Measurements from ENCODE around the gene OR5H6. TPM values are rescaled to one million over a fixed set of nuclear protein-coding genes. Genes with fewer than 3 reads are reported as not detected.

Gene OR5H6
- total and polyA plus RNA-seq, 2 of the 13 experiments (the other 11 are each of a cell fraction or from before 2014, with no cell fraction given), result not detected

DNA sequence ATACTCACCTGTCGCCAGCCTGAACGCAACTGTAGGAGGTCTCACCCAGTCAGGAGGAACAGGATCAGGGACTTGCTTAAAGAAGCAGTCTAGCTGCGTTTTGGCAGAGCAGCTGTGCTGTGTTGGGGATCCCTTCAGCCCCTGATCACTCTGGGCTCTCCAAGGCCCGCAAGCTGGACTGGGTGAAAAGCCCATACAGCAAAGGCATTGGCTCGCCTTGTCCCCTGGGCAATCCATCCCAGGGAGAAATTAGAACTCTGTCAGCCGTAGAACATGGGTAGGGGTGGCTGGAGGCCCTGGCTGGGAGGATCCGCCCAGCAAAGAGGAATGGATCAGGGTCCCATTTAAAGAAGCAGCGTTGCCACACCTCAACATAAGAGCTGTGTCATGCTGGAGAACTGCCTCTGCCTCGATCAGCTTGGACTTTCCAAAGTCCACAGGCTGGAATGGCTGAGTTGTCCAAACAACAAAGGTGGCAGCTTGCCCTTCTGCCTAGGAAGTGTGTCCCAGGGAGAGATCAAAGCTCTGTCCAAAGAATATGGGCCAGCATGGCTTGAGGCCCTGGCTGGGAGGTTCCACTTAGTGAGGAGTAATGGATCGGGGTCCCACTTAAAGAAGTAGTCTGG is 27.4 kb downstream of the OR5H6 start (continued):
- TF ChIP-seq ZNF225 (CRISPR knock-in tag; IDR thresholded peaks at IDR 0.05), result no peak
- TF ChIP-seq ZNF660 (CRISPR knock-in tag; IDR thresholded peaks at IDR 0.05; ENCODE audit: borderline replicate concordance, low read depth), result no peak
- TF ChIP-seq, protein P1, sequence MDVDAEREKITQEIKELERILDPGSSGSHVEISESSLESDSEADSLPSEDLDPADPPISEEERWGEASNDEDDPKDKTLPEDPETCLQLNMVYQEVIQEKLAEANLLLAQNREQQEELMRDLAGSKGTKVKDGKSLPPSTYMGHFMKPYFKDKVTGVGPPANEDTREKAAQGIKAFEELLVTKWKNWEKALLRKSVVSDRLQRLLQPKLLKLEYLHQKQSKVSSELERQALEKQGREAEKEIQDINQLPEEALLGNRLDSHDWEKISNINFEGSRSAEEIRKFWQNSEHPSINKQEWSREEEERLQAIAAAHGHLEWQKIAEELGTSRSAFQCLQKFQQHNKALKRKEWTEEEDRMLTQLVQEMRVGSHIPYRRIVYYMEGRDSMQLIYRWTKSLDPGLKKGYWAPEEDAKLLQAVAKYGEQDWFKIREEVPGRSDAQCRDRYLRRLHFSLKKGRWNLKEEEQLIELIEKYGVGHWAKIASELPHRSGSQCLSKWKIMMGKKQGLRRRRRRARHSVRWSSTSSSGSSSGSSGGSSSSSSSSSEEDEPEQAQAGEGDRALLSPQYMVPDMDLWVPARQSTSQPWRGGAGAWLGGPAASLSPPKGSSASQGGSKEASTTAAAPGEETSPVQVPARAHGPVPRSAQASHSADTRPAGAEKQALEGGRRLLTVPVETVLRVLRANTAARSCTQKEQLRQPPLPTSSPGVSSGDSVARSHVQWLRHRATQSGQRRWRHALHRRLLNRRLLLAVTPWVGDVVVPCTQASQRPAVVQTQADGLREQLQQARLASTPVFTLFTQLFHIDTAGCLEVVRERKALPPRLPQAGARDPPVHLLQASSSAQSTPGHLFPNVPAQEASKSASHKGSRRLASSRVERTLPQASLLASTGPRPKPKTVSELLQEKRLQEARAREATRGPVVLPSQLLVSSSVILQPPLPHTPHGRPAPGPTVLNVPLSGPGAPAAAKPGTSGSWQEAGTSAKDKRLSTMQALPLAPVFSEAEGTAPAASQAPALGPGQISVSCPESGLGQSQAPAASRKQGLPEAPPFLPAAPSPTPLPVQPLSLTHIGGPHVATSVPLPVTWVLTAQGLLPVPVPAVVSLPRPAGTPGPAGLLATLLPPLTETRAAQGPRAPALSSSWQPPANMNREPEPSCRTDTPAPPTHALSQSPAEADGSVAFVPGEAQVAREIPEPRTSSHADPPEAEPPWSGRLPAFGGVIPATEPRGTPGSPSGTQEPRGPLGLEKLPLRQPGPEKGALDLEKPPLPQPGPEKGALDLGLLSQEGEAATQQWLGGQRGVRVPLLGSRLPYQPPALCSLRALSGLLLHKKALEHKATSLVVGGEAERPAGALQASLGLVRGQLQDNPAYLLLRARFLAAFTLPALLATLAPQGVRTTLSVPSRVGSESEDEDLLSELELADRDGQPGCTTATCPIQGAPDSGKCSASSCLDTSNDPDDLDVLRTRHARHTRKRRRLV (CRISPR knock-in tag; IDR thresholded peaks at IDR 0.05), result no peak
- no peak for TF ChIP-seq ZNF572 (CRISPR knock-in tag; IDR thresholded peaks at IDR 0.05)
- no peak for TF ChIP-seq RBAK (CRISPR knock-in tag; IDR thresholded peaks at IDR 0.05)
- TF ChIP-seq ZNF331 (CRISPR knock-in tag; IDR thresholded peaks at IDR 0.05), result 0 out of 2 replicates have a peak, but pooled peaks have one; percentile 26
- no peak for TF ChIP-seq MTF2 (CRISPR knock-in tag; IDR thresholded peaks at IDR 0.05; ENCODE audit: borderline replicate concordance)
- no peak for TF ChIP-seq SP5 (CRISPR knock-in tag; IDR thresholded peaks at IDR 0.05; ENCODE audit: borderline replicate concordance, low read depth)
- TF ChIP-seq ZNF563 (CRISPR knock-in tag; IDR thresholded peaks at IDR 0.05), result no peak
- TF ChIP-seq, protein P2, sequence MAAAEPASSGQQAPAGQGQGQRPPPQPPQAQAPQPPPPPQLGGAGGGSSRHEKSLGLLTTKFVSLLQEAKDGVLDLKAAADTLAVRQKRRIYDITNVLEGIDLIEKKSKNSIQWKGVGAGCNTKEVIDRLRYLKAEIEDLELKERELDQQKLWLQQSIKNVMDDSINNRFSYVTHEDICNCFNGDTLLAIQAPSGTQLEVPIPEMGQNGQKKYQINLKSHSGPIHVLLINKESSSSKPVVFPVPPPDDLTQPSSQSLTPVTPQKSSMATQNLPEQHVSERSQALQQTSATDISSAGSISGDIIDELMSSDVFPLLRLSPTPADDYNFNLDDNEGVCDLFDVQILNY (CRISPR knock-in tag; conservative IDR thresholded peaks at IDR 0.05), result no peak
- TF ChIP-seq TP53 (CRISPR knock-in tag; conservative IDR thresholded peaks at IDR 0.05), result no peak
- TF ChIP-seq HOXA3 (CRISPR knock-in tag; IDR thresholded peaks at IDR 0.05), result peak; percentile 46; the same call in 1 of the 2 replicates
- TF ChIP-seq ZNF496 (CRISPR knock-in tag; IDR thresholded peaks at IDR 0.05; ENCODE audit: insufficient replicate concordance), result no peak
- TF ChIP-seq ZNF83 (CRISPR knock-in tag; IDR thresholded peaks at IDR 0.05; ENCODE audit: borderline replicate concordance), result no peak
- TF ChIP-seq, protein P3, sequence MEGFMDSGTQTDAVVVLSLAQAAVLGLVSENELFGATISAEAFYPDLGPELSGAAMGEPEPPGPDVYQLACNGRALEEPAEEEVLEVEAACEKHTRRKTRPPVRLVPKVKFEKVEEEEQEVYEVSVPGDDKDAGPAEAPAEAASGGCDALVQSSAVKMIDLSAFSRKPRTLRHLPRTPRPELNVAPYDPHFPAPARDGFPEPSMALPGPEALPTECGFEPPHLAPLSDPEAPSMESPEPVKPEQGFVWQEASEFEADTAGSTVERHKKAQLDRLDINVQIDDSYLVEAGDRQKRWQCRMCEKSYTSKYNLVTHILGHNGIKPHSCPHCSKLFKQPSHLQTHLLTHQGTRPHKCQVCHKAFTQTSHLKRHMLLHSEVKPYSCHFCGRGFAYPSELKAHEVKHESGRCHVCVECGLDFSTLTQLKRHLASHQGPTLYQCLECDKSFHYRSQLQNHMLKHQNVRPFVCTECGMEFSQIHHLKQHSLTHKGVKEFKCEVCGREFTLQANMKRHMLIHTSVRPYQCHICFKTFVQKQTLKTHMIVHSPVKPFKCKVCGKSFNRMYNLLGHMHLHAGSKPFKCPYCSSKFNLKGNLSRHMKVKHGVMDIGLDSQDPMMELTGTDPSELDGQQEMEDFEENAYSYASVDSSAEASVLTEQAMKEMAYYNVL (CRISPR knock-in tag; IDR thresholded peaks at IDR 0.05; ENCODE audit: borderline replicate concordance), result no peak
- TF ChIP-seq GZF1 (CRISPR knock-in tag; IDR thresholded peaks at IDR 0.05), result no peak
- TF ChIP-seq, protein P4, sequence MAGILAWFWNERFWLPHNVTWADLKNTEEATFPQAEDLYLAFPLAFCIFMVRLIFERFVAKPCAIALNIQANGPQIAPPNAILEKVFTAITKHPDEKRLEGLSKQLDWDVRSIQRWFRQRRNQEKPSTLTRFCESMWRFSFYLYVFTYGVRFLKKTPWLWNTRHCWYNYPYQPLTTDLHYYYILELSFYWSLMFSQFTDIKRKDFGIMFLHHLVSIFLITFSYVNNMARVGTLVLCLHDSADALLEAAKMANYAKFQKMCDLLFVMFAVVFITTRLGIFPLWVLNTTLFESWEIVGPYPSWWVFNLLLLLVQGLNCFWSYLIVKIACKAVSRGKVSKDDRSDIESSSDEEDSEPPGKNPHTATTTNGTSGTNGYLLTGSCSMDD (CRISPR knock-in tag; IDR thresholded peaks at IDR 0.05), result no peak
- no peak for TF ChIP-seq ERF (CRISPR knock-in tag; IDR thresholded peaks at IDR 0.05)
- TF ChIP-seq, protein P5, sequence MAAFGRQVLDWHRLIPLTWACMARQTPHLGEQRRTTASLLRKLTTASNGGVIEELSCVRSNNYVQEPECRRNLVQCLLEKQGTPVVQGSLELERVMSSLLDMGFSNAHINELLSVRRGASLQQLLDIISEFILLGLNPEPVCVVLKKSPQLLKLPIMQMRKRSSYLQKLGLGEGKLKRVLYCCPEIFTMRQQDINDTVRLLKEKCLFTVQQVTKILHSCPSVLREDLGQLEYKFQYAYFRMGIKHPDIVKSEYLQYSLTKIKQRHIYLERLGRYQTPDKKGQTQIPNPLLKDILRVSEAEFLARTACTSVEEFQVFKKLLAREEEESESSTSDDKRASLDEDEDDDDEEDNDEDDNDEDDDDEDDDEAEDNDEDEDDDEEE (CRISPR knock-in tag; IDR thresholded peaks at IDR 0.05), result no peak
- no peak for TF ChIP-seq MLLT10 (CRISPR knock-in tag; IDR thresholded peaks at IDR 0.05)
- no peak for TF ChIP-seq ZNF33B (CRISPR knock-in tag; IDR thresholded peaks at IDR 0.05)

Data from HepG2 (cell line).